Gastroesophageal sphincter (tissue), 4 donors: ENCODE measurements around the gene CFAP92. TPM values are rescaled to one million over a fixed set of nuclear protein-coding genes. Genes with fewer than 3 reads are reported as not detected.

Source experiments
- ATAC-seq: fragments of 150-250 bp; one replicate; pipeline ENCODE4 v1.9.1; 2016; ENCODE audit warnings: mild to moderate bottlenecking, moderate library complexity
- H3K27ac ChIP-seq, 4 donors: fragments of 200-600 bp; sonication (generic) in 3 of 4; 1 replicate in 3 of 4; 2 replicates in 1 of 4; pipeline ENCODE4 v1.5.1; 2016 to 2019
- H3K27me3 ChIP-seq: fragments of 200-600 bp; sonication (generic); one replicate; pipeline ENCODE4 v1.5.1; 2019
- H3K36me3 ChIP-seq, 2 donors: fragments of 200-600 bp; sonication (generic); one replicate each; pipeline ENCODE4 v1.5.1; 2019; ENCODE audit warnings: control low read depth in 1 of 2
- H3K4me1 ChIP-seq, 3 donors: fragments of 200-600 bp; sonication (generic); 1 replicate in 2 of 3; 2 replicates in 1 of 3; pipeline ENCODE4 v1.5.1; 2016 to 2019; ENCODE audit warnings: control low read depth in 2 of 3
- H3K4me3 ChIP-seq, 2 donors: fragments of 200-600 bp; sonication (generic); one replicate each; pipeline ENCODE4 v1.5.1; 2019; ENCODE audit warnings: mild to moderate bottlenecking in 1 of 2, moderate library complexity in 1 of 2
- H3K9me3 ChIP-seq, 3 donors: fragments of 200-600 bp; sonication (generic); one replicate each; pipeline ENCODE4 v1.5.1; 2017 to 2019; ENCODE audit warnings: control low read depth in 2 of 3
- CTCF ChIP-seq, 4 experiments: fragments of 200-600 bp in 2 of 4; fragments of 450-650 bp in 2 of 4; sonication (generic) in 1 of 4; IDR thresholded peaks; one replicate each; pipeline ENCODE4 v1.5.1; 2017 to 2019; ENCODE audit warnings: antibody characterized with exemption in 4 of 4, mild to moderate bottlenecking in 2 of 4, moderate library complexity in 2 of 4
- EP300 ChIP-seq: sonication (generic); formaldehyde crosslinking; IDR thresholded peaks from one replicate; pipeline ENCODE4 v1.6.1; 2017; ENCODE audit warnings: antibody characterized with exemption, mild to moderate bottlenecking
- POLR2A ChIP-seq, 2 donors: fragments of 450-650 bp; IDR thresholded peaks; one replicate each; pipeline ENCODE4 v1.6.1; 2017; ENCODE audit warnings: antibody characterized with exemption in 2 of 2, mild to moderate bottlenecking in 2 of 2, moderate library complexity in 1 of 2
- POLR2AphosphoS5 ChIP-seq: sonication (generic); formaldehyde crosslinking; IDR thresholded peaks from one replicate; pipeline ENCODE4 v1.6.1; 2017; ENCODE audit warnings: antibody characterized with exemption
- WGBS, 2 donors: methylation state at CpG; one replicate each; pipeline ENCODE4 v1.1.5; 2018; ENCODE audit warnings: low coverage in 1 of 2; 5-methylcytosine and 5-hydroxymethylcytosine counted together
- total RNA-seq, 4 donors: library from RNA; depleted of rRNA; stranded (reverse); fragments of >200 nt; gene quantifications; one replicate each; pipeline ENCODE4 v1.1.0, GENCODE V29; 2016

Gene CFAP92
- total RNA-seq, 4 donors from 2014 or later, result 0.96 to 3.3 (median 2.3) TPM

- H3K36me3 ChIP-seq, result no peaks in the 10 kb centered on the region
- no peak for ATAC-seq
- WGBS, 2 donors, result 77 to 100% methylated on average over 3 to 4 of the region's 4 CpGs
- peaks cover 0 to 86% (median 35%) of the 10 kb centered on the region in 3 donors for H3K4me1 ChIP-seq
- peaks cover 66% of the 10 kb centered on the region for H3K27me3 ChIP-seq
- H3K9me3 ChIP-seq, result no peaks in the 10 kb centered on the region
- H3K4me3 ChIP-seq, result no peak overlapping the region
- no peak for TF ChIP-seq POLR2AphosphoS5
- no peak for TF ChIP-seq EP300
- no peak for TF ChIP-seq POLR2A (IDR thresholded peaks at IDR 0.05)
- no peak for TF ChIP-seq CTCF (IDR thresholded peaks at IDR 0.05)
- H3K27ac ChIP-seq, result peak overlapping the region in 3 of 4 donors; percentile 16 to 61 (median 23)
Observed at GRCh38 chr3:129005526-129006303, 11.8 kb upstream of the CFAP92 start.

GRCh38 chr3:129004639-129005295 lies 10.9 kb upstream of the CFAP92 start:
- no peak for ATAC-seq
- Histone ChIP-seq H3K36me3 (no peaks in the 10 kb centered on the region), H3K9me3 (no peaks in the 10 kb centered on the region), H3K27me3 (peaks cover 72% of the 10 kb centered on the region), H3K27ac (peak overlapping the region in 3 of 4 donors; percentile 16 to 61 (median 23)), H3K4me3 (peak overlapping the region in 1 of 2 donors; percentile 64), H3K4me1 (peaks cover 0 to 92% (median 35%) of the 10 kb centered on the region in 3 donors)
- TF ChIP-seq CTCF (IDR thresholded peaks at IDR 0.05) (no peak), POLR2A (IDR thresholded peaks at IDR 0.05) (no peak), EP300 (no peak), POLR2AphosphoS5 (no peak)
- WGBS, 2 donors, result 54 to 67% methylated on average over 2 to 3 of the region's 6 CpGs

- Histone ChIP-seq H3K27ac (peak overlapping the region in 2 of 4 donors; percentile 24 to 33), H3K36me3 (no peaks in the 10 kb centered on the region), H3K27me3 (peaks cover 72% of the 10 kb centered on the region), H3K4me3 (peak overlapping the region in 1 of 2 donors; percentile 64), H3K4me1 (peaks cover 0 to 82% (median 35%) of the 10 kb centered on the region in 3 donors), H3K9me3 (no peaks in the 10 kb centered on the region)
- 17% methylated on average over 5 to 16 of the region's 55 CpGs for WGBS, 2 donors
- TF ChIP-seq POLR2A (IDR thresholded peaks at IDR 0.05), result no peak
- peak in 2 of 4 experiments; percentile 38 to 47 for TF ChIP-seq CTCF (IDR thresholded peaks at IDR 0.05)
- ATAC-seq, result peak; percentile 23
Observed at GRCh38 chr3:129003578-129004112, 9.8 kb upstream of the CFAP92 start.

- peaks cover 72% of the 10 kb centered on the region for H3K27me3 ChIP-seq
- no peaks in the 10 kb centered on the region for H3K9me3 ChIP-seq
- H3K27ac ChIP-seq, result peak overlapping the region in 2 of 4 donors; percentile 24 to 83
- H3K4me1 ChIP-seq, result peaks cover 0 to 75% (median 31%) of the 10 kb centered on the region in 3 donors
- TF ChIP-seq CTCF (IDR thresholded peaks at IDR 0.05) (no peak), POLR2AphosphoS5 (no peak), POLR2A (IDR thresholded peaks at IDR 0.05) (no peak), EP300 (no peak)
- no peaks in the 10 kb centered on the region for H3K36me3 ChIP-seq
- ATAC-seq, result no peak
- WGBS, 2 donors, result 28 to 61% methylated on average over 11 to 13 of the region's 28 CpGs
- peak overlapping the region; percentile 41 to 64 for H3K4me3 ChIP-seq
Observed at GRCh38 chr3:129002573-129003569, 9.0 kb upstream of the CFAP92 start.
